Measurements from ENCODE around the gene KRT10.

The KRT10 gene

DNA sequence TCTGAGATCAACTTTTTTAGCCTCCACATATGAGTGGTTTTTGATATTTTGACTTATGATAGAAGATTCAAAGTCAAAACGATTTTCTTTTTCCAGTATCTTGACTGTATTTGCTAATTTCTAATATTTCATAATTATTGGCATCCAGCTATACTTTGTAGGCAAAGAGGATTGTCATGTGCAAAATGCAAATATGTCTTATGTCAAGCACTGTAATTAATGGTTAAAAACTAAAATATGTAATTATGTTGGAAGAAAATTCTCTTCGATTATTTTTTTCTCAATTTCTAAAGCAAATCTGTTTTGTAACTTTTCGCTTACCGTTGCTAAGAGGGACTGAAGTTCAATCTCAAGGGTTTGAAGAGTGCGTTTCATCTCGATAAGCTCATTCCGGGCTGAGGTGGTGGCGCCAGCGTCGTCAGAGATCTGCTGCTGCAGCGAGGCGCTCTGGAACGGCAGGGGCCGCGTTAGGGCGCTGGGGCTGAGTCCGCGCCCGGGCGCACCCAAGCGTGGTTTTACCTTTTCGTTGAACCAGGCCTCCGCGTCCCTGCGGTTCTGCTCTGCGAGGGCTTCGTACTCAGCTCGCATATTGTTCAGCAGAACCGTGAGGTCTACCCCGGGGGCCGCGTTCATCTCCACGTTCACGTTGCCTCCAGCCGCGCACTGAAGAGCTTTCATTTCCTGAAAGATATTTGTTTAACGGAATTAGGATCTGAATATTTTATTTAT is 43.1 kb downstream of the KRT10 start:
- TF ChIP-seq, protein P1, sequence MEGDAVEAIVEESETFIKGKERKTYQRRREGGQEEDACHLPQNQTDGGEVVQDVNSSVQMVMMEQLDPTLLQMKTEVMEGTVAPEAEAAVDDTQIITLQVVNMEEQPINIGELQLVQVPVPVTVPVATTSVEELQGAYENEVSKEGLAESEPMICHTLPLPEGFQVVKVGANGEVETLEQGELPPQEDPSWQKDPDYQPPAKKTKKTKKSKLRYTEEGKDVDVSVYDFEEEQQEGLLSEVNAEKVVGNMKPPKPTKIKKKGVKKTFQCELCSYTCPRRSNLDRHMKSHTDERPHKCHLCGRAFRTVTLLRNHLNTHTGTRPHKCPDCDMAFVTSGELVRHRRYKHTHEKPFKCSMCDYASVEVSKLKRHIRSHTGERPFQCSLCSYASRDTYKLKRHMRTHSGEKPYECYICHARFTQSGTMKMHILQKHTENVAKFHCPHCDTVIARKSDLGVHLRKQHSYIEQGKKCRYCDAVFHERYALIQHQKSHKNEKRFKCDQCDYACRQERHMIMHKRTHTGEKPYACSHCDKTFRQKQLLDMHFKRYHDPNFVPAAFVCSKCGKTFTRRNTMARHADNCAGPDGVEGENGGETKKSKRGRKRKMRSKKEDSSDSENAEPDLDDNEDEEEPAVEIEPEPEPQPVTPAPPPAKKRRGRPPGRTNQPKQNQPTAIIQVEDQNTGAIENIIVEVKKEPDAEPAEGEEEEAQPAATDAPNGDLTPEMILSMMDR (IDR thresholded peaks at IDR 0.05): no peak

DNA sequence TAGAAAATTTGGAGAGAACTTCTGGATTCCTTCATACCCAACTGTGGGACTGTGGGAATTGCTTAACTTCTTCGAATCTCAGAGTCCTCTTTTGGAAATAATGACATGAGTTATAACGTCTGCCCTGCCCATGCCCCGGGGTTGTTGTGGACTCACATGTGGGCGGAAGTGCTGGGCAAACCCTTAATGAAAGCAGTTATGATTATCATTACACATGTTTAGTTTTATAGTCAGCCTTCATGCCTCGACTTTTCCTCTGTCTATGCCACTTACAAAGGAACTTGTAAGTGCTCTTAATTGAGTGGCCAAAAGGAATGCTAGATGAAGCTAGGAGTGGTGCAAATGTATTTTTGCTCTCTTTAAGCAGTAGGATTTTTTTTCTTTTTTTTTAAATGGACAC is 44.0 kb downstream of the KRT10 start:
- TF ChIP-seq, protein P1 (IDR thresholded peaks at IDR 0.05): no peak

DNA sequence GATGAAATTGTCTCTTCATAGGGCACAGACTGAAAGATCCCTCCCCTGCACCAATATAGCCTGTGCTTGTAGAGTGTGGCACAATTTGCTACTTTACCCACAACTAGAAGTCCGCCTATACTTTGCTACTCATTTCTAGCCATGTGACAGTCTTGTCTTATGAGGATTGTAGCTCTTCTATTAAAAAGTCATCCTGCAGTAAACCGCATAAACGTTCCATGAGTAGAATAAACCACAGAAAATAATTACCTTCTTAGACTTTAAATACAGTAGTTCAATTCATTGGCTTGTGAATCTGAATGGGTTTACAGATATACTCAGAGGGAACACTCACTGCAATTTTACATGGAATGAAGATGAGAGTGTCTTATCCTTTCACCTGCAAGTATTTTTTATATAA is 44.4 kb downstream of the KRT10 start:
- TF ChIP-seq, protein P1 (IDR thresholded peaks at IDR 0.05): no peak

GRCh38 chr17:40777459-40777858 is 45.0 kb downstream of the KRT10 start:
- TF ChIP-seq, protein P1 (IDR thresholded peaks at IDR 0.05): no peak

GRCh38 chr17:40775945-40776344 is 46.5 kb downstream of the KRT10 start:
- TF ChIP-seq, protein P1 (IDR thresholded peaks at IDR 0.05): no peak

DNA sequence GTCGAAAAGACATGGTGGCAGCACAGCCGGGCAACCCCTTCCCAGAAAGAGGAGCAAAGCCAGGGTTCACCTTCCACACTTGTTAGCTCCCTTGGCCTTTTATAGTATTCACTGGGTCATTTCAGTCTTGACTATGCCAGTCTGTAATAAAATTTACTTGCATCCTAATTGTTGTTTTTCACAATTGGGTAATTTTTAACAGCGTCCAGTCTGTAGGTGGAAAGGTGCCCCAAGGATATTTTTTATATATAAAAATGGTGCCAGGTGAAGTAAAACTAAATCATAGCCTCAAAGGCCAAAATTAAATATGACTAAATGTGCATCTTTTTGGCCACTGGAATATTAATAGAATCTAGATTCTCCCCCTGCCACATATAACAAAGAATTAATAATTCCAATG is 50.3 kb downstream of the KRT10 start, which contains the start of gene KRT26:
TSS of gene KRT26 (minus strand) at position 101 of the 400 bp plus-strand sequence. CDS start at position 13, 88 bp downstream.
- TF ChIP-seq, protein P1 (IDR thresholded peaks at IDR 0.05): no peak

All from LNCAP (cell line).